SKM-1 treated with dmso at 0.1 percent for 144 hours (cell line): ENCODE data around the gene SNRNP35.
"Not testable (repeated sequence)": the region's sequence is repeated elsewhere in the genome, so short reads cannot be mapped to it uniquely, and the experiment has no call there.

Source experiments
- DNase-seq: peaks from one replicate; lab custom pipeline; 2025; ENCODE audit not compliant: unreplicated experiment; lab: John Stamatoyannopoulos, UW

SNRNP35 gene

DNA sequence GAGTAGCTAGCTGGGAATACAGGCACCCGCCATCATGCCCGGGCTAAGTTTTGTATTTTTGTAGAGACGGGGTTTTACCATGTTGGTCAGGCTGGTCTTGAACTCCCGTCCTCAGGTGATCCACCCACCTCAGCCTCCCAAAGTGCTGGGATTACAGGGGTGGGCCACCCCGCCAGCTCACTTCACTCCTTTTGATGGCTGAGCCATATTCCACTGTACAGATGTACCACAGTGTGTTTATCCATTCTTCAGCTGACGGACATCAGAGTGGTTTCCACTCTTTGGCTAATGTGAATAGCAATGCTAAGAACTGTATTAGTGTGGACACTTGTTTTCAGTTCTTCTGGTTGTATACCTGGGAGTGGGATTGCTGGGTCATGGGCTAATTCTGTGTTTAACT lies 29.5 kb downstream of the SNRNP35 start:
- no peak for DNase-seq

DNA sequence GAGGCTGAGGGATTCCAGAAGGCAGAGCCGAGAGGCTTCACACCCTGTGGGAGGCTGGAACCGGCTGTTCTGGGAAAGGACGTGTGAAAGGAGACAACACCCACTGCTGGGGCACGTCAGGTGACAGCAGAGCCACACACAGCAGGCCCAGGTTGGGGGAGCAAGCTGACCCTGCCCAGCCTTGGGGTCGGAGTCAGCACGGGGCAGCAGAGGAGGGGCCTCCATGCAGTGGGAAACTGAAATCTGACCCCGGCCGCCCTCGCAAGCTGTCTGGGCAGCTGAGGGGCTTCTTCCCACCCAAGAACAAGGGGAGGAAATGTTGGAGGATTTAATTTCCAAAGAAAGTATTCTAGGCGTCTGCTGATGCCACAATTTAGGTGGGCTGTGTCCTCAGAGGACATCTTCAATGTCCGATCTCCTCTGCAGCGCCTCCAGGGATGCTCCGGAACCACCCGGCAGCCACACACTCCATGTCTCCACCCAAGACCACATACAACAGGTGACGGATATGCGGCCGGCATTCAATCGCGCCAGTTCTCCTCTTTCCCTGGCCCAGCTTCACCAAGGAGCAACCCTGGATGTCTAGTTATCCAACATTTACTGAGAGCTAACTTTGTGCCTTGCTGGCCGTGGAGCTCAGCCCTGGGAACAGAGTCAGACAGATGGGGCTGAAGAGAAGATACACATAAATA lies 30.7 kb downstream of the SNRNP35 start:
- DNase-seq, result no peak

DNA sequence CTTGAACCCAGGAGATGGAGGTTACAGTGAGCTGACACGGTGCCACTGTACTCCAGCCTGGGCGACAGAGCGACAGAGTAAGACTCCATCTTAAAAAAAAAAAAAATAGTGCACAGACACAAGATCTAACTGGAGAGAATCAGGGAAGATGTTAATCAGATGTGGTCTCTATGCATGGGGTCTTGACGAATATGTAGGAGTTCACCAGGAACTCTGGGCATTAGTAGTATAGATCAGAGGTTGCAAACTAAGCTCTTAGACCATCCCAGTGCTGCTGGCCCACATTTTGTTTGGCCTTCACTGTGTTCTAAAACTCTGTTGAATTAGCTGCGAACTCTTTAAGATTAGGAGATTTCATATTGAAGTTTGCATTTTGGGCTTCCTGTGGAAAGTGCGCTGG lies 31.6 kb downstream of the SNRNP35 start:
- DNase-seq, result no peak

DNA sequence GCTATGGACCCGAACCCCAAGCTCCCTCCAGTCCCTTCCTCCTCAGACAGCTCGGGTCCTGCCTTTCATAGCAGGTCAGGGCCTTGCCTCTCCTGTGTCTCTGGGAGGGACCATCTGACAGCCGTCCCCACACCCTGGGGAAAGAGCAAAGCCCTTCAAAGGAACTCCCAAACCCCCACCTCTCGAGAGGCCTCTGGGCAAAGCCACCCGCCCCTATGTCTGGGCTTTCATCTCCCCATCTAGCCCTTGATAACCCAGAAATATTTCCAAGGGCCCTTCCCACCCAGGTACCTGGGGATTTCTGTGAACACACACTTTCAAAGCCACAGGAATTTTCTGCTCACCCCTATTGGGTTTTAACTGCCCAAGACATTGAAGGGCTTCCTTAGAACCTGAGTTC lies 32.1 kb downstream of the SNRNP35 start:
- no peak for DNase-seq

DNA sequence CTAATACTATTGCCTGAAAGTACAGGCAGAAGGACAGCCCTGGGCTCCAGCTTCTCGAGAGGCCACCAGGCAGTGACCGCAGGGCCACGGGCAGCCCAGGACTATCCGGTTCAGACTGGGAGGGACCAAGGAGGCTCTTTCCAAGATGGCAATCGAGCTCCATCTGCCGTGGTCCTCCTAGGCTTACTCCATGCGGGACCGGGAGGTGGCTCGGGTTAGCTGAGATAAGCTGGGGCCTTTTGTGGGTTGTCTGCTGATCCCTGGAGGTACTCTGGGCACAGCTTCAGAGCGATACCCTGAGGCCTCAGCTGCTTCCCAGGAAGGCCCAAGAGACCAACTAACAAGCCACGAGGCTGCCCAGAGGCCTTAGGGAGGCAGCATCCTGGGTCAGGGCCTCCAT lies 33.1 kb downstream of the SNRNP35 start:
- DNase-seq, result no peak

DNA sequence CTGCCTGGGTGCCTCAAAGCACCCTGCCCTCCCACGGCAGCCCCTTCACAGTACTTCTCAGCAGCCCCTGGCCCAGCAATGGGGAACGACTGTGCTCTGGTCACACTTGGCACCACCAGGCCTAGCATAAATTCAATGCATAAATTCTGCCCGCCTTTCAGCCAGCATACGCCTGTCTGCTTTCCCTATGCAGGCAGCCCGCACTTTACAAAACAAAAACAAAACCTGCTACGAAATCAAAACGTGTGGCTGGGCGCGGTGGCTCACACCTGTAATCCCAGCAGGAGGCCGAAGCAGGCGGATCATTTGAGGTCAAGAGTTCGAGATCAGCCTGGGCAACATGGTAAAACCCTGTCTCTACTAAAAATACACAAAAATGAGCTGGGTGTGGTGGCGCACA lies 33.5 kb downstream of the SNRNP35 start:
- DNase-seq, result no peak

DNA sequence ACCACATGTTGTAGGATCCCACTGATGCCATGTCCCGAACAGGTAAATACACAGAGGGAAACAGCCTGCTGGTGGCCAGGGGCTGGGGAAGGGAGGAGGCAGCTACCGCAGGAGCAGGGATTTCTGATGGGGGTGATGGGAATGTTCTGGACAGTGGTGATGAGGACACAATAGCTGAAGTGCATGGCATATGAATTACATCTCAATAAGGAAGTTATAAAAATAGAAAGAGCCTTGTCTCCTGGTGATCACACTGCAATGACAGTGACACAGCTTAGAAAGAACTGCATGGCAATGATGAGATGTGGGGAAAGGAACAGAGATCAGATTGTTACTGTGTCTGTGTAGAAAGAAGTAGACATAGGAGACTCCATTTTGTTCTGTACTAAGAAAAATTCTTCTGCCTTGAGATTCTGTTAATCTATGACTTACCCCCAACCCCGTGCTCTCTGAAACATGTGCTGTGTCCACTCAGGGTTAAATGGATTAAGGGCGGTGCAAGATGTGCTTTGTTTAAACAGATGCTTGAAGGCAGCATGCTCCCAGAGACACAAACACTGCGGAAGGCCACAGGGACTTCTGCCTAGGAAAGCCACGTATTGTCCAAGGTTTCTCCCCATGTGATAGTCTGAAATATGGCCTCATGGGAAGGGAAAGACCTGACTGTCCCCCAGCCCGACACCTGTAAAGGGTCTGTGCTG lies 34.5 kb downstream of the SNRNP35 start:
- DNase-seq, result not testable (repeated sequence)

DNA sequence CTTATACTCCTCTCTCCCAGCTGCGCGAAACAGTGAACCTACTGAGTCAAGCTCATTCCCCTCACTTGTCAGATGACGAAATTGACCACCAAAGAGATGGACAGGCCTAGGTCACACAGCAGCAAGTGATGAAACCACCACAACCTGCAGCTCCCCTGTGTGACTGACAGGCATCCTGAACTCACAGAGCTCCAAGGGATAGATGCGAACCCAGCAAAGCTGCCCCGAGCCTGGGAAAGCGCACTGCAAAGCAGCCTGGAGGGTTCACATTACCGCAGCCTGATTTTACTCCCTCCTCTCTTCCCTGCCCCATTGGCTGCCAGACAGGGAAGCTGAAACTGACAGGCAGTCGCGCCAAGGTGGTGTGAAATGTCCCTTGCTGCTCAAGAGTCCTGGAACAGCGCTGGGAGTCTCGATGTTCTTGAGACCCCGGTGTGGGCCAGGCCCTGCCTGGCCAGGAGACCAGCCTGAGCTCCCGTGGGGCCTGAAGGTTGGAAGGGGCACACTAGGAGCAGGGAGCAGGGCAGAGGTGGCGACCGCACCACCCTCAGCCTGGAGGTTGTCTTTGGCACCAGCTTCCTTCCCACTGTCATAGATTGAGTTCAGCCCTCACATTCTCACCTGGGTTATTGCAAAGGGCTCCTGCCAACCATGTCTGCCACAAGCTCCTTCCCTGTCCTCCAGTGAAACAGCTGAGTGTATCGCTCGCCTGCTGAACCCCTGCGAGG lies 36.3 kb downstream of the SNRNP35 start:
- DNase-seq, result no peak

DNA sequence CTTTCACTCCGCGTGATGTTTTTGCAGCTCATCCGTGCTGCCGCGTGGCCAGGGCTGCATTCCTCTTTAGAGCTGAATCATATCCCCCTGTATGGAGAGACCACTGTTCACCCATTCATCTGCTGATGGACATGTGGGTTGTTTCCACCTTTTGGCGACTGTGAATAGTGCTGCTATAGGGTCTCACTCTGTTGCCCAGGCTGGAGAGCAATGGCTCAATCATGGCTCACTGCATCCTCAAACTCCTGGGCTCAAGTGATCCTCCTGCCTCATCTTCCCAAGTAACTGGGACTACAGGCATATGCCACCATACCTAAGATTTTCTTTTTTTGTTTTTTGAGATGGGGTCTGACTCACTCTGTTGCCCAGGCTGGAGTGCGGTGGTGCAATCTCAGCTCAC lies 39.1 kb downstream of the SNRNP35 start:
- DNase-seq, result no peak

DNA sequence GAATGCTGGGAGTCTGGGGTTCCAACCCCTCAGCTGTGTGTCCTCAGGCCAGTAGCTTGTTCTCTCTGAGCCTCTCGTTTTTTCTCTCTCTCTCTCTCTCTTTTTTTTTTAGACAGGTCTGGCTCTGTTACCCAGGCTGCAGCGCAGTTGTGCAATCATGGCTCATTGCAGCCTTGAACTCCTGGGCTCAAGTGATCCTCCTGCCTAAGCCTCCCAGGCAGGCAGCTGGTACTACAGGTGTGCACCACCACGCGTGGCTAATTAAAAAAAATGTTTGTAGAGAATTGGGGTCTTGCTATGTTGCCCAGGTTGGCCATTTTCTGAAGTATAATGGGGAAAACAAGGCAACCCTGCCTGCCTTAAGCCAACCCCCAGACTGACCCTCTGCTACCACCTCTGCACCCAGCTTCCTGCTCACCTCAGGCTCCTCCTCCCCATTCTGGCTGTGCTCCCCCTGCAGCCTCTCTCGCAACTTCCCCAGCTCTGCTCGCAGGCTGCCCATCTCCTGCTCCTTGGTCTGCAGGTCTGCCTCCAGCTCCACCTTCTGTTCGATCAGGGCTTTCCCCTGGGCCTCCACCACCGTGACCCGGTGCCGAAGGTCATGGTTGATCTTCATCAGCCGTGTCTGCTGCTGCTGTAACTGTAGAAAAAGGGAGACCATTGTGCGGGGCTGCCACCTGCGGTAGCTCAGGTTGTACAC lies 40.3 kb downstream of the SNRNP35 start:
- no peak for DNase-seq

DNA sequence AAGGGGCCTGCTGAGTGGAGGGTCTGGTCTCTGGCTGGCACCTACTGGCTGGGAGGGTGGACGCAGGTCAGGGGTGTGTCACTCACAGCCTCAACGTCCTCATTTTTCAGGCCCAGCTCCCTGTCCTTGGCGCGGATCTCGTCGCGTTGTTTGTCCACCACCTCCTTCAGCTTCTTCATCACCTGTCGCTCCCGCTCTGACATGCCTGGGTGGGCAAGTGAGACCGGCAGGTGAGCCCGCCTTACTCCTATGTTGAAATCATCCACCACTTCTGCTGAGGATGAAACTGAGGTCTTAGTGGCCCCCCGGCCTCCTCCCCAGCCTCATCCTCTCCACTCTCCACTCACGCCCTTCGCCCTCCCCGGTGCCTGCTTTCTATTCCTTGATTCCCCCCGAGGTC lies 41.4 kb downstream of the SNRNP35 start:
- DNase-seq, result no peak

DNA sequence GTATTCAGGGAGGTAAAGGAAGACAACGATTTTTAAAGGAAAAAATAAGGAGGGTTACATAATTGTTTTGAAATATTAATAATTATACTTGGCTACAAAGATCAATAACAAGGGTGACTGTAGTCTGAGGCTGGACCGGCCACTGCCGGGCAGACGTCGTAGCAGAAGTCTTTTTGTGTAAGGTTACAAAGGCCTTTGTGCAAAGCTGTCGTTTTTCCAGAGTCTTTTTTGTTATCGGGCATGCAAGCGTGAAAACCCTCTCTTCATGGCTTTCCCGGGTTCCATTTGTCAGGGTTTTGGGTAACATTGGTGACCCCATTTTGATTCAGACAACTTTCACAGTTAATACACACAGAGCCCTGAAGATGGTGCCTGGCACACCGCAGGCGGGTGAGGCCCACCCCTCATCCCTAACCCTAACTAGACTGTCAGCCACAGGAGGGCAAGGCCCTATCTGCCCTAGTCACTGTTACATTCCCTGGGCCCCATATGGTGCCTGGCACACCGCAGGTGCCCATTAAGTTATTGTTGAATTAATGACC lies 44.3 kb downstream of the SNRNP35 start:
- DNase-seq, result no peak

DNA sequence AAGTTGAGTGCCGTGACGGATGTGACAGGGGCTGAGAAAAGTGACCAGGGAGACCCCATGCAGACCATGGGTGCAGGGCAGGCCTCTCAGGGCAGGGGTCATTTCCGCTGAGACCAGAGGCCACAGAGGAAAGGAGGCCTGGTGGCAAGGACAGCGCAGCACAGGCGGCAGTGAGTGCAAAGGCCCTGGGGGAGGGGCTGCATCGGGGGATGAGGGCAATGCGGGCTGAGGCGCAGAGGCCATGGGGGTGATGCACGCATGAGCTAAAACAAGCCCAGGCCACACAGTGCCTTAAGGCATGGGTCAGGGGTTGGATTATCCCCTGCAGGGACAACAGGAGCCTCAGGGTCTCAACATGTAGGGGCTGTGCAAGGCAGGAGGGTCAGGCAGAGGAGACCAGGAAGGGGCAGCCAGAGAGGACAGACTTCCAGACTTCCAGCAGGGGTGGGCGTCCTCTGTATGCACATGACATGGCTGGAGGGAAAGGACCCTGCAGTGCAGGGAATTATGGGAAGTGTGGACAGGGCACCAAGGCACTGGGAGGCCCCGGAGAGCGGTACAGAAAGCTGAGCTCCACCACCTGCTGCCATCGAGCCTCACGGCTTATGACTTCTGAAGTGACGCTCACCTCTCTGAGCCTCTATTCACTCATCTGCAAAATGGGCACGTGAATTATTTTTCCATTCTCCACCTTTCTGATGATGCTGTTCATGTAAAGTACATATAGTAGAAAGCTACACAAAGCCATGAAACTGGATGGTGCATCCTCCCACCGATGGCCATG lies 48.3 kb downstream of the SNRNP35 start:
- no peak for DNase-seq

DNA sequence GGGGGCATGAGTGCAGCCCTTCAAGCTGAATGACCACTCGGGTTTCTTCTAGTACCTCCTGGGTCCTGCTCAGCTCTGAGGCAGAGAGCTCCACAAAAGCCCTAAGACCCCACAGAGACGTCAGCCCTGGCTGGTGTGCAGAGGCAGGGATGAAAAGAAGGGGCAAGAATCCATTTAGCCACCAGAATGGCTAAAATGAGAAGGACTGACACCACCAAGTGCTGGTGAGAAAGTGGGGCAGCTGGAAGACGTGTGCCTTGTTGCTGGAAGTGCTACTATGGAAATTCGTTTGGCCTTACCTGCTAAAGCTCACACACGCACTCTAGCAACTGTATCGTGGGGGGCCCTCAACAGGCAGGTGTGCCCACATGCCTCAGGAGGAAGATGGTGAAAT lies 48.9 kb downstream of the SNRNP35 start:
- no peak for DNase-seq

DNA sequence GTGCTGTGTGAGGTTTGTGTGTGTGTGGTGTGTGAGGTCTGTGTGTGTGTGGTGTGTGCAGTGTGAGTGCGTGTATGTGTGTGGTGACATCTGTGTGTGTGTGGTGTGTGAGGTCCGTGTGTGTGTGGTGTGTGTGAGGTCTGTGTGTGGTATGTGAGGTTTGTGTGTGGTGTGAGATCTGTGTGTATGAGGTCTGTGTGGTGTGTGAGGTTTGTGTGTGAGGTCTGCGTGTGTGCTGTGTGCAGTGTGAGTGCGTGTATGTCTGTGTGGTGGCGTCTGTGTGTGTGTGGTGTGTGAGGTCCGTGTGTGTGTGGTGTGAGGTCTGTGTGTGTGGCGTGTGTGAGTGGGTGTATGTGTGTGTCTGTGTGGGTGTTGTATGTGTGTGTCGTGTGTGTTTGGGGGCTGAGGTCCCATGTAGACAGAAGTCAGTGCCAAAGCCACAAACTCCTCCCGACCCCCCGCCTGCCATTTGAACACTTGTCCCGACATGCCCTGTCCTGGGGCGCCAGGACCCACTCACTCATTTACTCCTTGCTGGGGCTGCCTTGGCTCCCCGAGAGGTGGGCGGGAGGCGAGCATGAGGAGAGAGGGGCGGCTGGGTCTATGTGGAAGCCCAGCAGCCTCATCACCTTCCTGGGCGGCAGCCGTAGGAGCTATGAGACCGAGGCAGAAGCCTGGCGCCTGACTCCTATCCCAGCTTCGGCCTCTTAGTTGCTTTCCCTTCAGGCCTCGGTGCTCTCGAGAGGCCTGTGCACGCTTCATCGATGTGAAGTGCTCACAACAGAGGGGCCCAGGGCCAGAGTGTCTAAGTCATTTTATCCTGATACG lies 55.1 kb downstream of the SNRNP35 start:
- DNase-seq, result no peak

DNA sequence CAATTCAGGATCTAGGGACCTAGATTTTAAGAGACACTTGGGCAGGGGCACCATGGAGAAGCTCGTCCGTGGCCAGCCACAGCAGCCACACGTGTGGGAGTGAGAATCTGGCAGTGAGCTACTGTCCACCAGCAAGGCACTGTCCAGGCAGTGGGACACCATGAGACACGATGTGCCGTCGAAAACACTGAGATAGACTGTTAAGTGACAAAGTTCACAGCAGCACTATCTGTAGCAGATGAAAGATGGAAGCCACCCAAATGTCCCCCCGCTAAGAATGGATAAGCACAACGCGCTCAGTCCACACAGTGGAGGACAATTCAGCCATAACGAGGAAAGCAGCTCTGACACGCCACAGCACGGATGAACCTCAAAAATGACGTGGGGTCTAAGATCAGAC lies 55.9 kb downstream of the SNRNP35 start:
- DNase-seq, result no peak

DNA sequence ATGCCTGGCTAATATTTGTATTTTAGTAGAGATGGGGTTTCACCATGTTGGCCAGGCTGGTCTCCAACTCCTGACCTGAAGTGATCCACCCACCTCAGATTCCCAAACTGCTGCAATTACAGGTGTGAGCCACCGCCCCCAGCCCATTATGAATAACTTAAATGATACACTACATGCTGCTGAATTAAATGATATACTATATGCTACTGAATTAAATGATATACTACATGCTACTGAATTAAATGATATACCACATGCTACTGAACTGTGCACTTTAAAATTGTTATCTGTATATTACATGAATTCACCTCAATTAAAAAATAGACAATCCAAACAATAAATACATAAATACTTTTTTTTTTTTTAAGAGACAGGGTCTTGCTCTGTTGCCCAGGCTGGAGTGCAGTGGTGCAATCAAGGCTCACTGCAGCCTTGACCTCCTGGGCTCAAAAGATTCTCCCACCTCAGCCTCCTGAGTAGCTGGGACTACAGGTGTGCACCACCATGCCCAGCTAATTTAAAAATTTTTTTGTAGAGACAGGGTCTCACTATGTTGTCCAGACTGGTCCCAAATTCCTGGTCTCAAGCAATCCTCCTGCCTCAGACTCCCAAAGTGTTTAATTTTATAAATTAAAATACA lies 56.8 kb downstream of the SNRNP35 start:
- not testable (repeated sequence) for DNase-seq

DNA sequence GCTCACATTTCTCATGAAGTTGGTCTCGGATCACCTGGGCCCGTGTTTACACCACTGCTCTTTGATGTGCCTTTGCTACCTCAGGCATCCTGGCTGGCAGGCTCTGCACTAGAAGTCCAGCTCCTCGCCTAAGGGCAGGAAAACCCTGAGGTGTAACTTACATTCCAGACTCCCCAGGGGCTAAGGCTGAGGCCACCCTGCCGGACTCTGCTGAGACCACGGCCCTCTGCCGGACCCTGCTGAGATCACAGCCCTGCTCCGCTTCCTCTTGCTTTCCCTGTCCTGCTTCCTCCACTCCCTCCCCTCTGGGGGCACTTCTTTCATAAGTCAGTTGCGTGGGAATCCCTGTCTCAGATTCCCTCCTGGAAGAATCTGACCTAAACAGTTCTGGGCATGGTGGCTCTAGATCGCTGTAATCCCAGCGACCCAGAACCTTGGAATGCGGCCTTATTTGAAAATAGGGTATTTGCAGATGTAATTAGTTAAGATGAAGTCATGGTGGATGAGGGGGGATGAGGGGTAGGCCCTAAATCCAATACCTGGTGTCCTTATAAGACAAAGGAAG lies 58.4 kb downstream of the SNRNP35 start:
- no peak for DNase-seq
